GM10248 (cell line): ENCODE results near the gene KCNJ5.

Experiments used
- CTCF ChIA-PET: fragments of 300-600 bp; sonication (Branson Sonifier 250); formaldehyde crosslinking; extraction: SDS; loops from one replicate; lab custom pipeline; 2021; ENCODE audit warnings: antibody characterized with exemption; lab: Yijun Ruan, JAX
- POLR2A ChIA-PET: fragments of 350-650 bp; sonication (Branson Sonifier 250); formaldehyde crosslinking; extraction: SDS; loops from one replicate; lab custom pipeline; 2020; ENCODE audit warnings: antibody characterized with exemption; lab: Yijun Ruan, JAX
- DNase-seq: peaks from one replicate; pipeline ENCODE4 v3.0.0; 2012; ENCODE audit errors: extremely low spot score
- TF ChIP-seq, protein P1 (sequence below): IDR thresholded peaks from 2 replicates; pipeline ENCODE4 v1.5.1; 2012; ENCODE audit warnings: mild to moderate bottlenecking, low read depth; ENCODE audit errors: extremely low read depth, missing control alignments, control extremely low read depth

KCNJ5 gene

DNA sequence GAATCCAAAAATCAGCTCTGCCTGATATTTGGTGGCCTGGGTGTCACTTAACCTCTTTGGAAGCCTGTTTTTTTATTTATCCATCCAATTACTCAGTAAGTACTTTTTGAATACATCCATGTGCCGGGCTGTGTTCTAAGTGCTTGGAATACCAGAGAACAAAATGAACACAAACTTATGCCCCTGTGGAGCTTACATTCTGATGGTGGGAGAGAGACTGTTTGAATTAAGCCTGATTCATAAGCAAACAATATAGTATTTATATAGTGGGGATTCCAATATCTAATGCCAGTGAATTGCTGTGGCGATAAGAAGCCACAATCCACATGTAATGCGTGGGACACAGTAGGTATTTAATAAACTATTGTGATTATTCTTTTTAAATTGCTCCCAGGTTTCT lies 19.4 kb downstream of the KCNJ5 start:
- TF ChIP-seq, protein P1, sequence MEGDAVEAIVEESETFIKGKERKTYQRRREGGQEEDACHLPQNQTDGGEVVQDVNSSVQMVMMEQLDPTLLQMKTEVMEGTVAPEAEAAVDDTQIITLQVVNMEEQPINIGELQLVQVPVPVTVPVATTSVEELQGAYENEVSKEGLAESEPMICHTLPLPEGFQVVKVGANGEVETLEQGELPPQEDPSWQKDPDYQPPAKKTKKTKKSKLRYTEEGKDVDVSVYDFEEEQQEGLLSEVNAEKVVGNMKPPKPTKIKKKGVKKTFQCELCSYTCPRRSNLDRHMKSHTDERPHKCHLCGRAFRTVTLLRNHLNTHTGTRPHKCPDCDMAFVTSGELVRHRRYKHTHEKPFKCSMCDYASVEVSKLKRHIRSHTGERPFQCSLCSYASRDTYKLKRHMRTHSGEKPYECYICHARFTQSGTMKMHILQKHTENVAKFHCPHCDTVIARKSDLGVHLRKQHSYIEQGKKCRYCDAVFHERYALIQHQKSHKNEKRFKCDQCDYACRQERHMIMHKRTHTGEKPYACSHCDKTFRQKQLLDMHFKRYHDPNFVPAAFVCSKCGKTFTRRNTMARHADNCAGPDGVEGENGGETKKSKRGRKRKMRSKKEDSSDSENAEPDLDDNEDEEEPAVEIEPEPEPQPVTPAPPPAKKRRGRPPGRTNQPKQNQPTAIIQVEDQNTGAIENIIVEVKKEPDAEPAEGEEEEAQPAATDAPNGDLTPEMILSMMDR: no peak
- CTCF ChIA-PET: interaction anchor here (1.3 kb wide), 1 partner anchor 46 kb away, joined by 5 read pairs; no protein-coding TSS in a partner anchor
- POLR2A ChIA-PET: no interaction called here
- no peak for DNase-seq

- TF ChIP-seq, protein P1: no peak
- DNase-seq: no peak
- CTCF ChIA-PET: no interaction called here
- POLR2A ChIA-PET: no interaction called here
Measured at GRCh38 chr11:128911239-128911638, 20.1 kb downstream of the KCNJ5 start.

DNA sequence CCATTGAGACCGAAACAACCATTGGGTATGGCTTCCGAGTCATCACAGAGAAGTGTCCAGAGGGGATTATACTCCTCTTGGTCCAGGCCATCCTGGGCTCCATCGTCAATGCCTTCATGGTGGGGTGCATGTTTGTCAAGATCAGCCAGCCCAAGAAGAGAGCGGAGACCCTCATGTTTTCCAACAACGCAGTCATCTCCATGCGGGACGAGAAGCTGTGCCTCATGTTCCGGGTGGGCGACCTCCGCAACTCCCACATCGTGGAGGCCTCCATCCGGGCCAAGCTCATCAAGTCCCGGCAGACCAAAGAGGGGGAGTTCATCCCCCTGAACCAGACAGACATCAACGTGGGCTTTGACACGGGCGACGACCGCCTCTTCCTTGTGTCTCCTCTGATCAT lies 20.5 kb downstream of the KCNJ5 start:
- DNase-seq: no peak
- POLR2A ChIA-PET: no interaction called here
- CTCF ChIA-PET: no interaction called here
- TF ChIP-seq, protein P1: no peak

GRCh38 chr11:128913806-128914205 lies 22.6 kb downstream of the KCNJ5 start:
- TF ChIP-seq, protein P1: no peak
- ChIA-PET POLR2A (no interaction called here), CTCF (interaction anchor here (1.6 to 1.7 kb wide), 2 partner anchors 10 to 29 kb away, joined by 4 to 8 read pairs; no protein-coding TSS in a partner anchor)
- no peak for DNase-seq

DNA sequence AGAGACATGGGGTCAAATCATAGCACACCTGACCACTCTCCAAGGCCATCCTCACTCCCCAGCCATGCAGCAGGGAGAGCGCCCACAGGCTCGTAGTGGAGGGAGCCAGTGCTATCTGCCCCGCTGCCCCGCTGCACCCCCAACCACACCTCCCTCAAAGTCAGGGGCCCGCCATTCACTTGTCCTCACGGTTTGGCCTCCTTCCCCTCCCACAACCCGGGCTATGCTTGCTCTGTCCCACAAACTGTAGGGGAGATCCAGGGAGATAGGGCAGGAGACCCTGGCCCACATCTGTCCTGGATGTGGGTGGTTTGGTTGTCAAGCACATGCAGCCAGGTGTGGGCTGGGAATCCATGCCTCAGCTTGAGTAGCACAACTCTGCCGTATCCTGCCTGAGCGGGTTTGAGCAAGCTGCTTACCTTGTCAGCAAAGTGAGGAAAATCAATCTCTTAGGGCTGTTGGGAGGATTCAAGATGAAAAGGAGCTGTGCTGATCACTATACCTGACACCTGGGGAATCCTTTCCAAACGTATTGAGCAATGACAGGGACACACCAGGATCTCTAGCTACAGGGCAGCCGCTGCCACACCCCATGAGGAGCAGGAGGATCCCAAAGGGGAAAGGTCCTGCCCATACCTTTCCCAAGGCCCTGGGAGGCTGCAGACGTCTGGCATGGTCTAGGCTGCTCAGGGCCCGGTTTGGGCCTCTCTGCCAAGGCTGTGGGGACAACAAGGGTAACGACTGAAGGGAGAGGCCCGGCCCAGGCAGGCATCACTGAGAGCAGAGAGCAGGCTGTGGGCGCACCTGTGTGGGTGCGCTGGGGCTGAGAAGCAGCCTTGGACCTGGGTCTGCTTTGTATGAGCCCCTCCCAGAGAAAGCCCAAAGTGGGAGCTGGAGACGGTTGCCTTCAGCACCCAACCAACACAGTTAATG lies 23.3 kb downstream of the KCNJ5 start:
- TF ChIP-seq, protein P1: no peak
- DNase-seq: no peak
- ChIA-PET CTCF (interaction anchor here (1.0 to 1.7 kb wide), 3 partner anchors 11 to 42 kb away, joined by 3 to 4 read pairs (median 4); no protein-coding TSS in a partner anchor), POLR2A (no interaction called here)

- no peak for DNase-seq
- CTCF ChIA-PET: interaction anchor here (1.0 to 1.7 kb wide), 3 partner anchors 12 to 41 kb away, joined by 3 to 4 read pairs (median 4); no protein-coding TSS in a partner anchor
- TF ChIP-seq, protein P1: no peak
- POLR2A ChIA-PET: no interaction called here
Measured at GRCh38 chr11:128915149-128915521, 24.0 kb downstream of the KCNJ5 start.
